ENCODE data around the gene CCDC157.

The CCDC157 gene

GRCh38 chr22:30321461-30321860, 35.3 kb upstream of the CCDC157 start:
- Histone ChIP-seq H3K27ac (ENCODE audit: poor library complexity, severe bottlenecking) (no peak overlapping the region), H3K36me3 (ENCODE audit: low read depth) (peaks cover 4% of the 10 kb centered on the region), H3K27me3 (ENCODE audit: insufficient read depth, poor library complexity, severe bottlenecking) (no peaks in the 10 kb centered on the region), H3K4me1 (ENCODE audit: insufficient read depth, poor library complexity, severe bottlenecking) (peaks cover 12% of the 10 kb centered on the region), H3K9me3 (ENCODE audit: severe bottlenecking) (no peaks in the 10 kb centered on the region), H3K4me3 (ENCODE audit: severe bottlenecking) (no peak overlapping the region)
- no peak for TF ChIP-seq CTCF (IDR thresholded peaks at IDR 0.05; ENCODE audit: poor library complexity, severe bottlenecking)
- DNase-seq (ENCODE audit: low spot score) (no peak), ATAC-seq (ENCODE audit: low read depth) (no peak)

- DNase-seq (ENCODE audit: low spot score): no peak
- H3K27me3 ChIP-seq (ENCODE audit: insufficient read depth, poor library complexity, severe bottlenecking): no peaks in the 10 kb centered on the region
- peaks cover 4% of the 10 kb centered on the region for H3K36me3 ChIP-seq (ENCODE audit: low read depth)
- H3K4me3 ChIP-seq (ENCODE audit: severe bottlenecking): no peak overlapping the region
- ATAC-seq (ENCODE audit: low read depth): no peak
- no peaks in the 10 kb centered on the region for H3K9me3 ChIP-seq (ENCODE audit: severe bottlenecking)
- H3K4me1 ChIP-seq (ENCODE audit: insufficient read depth, poor library complexity, severe bottlenecking): peaks cover 21% of the 10 kb centered on the region
- TF ChIP-seq CTCF (IDR thresholded peaks at IDR 0.05; ENCODE audit: poor library complexity, severe bottlenecking): no peak
- no peak overlapping the region for H3K27ac ChIP-seq (ENCODE audit: poor library complexity, severe bottlenecking)
Observed at GRCh38 chr22:30323246-30323645, 33.6 kb upstream of the CCDC157 start.

GRCh38 chr22:30324014-30324730, 32.6 kb upstream of the CCDC157 start:
- DNase-seq (ENCODE audit: low spot score) (no peak), ATAC-seq (ENCODE audit: low read depth) (no peak)
- no peaks in the 10 kb centered on the region for H3K9me3 ChIP-seq (ENCODE audit: severe bottlenecking)
- no peaks in the 10 kb centered on the region for H3K27me3 ChIP-seq (ENCODE audit: insufficient read depth, poor library complexity, severe bottlenecking)
- H3K4me1 ChIP-seq (ENCODE audit: insufficient read depth, poor library complexity, severe bottlenecking): peaks cover 21% of the 10 kb centered on the region
- H3K27ac ChIP-seq (ENCODE audit: poor library complexity, severe bottlenecking): peak overlapping the region; percentile 53
- no peak for TF ChIP-seq CTCF (IDR thresholded peaks at IDR 0.05; ENCODE audit: poor library complexity, severe bottlenecking)
- H3K4me3 ChIP-seq (ENCODE audit: severe bottlenecking): no peak overlapping the region
- H3K36me3 ChIP-seq (ENCODE audit: low read depth): peaks cover 3% of the 10 kb centered on the region

GRCh38 chr22:30325065-30325720, 31.6 kb upstream of the CCDC157 start:
- no peaks in the 10 kb centered on the region for H3K36me3 ChIP-seq (ENCODE audit: low read depth)
- no peak for TF ChIP-seq CTCF (IDR thresholded peaks at IDR 0.05; ENCODE audit: poor library complexity, severe bottlenecking)
- peak overlapping the region; percentile 53 for H3K27ac ChIP-seq (ENCODE audit: poor library complexity, severe bottlenecking)
- no peaks in the 10 kb centered on the region for H3K27me3 ChIP-seq (ENCODE audit: insufficient read depth, poor library complexity, severe bottlenecking)
- peak overlapping the region; percentile 98 for H3K4me3 ChIP-seq (ENCODE audit: severe bottlenecking)
- H3K4me1 ChIP-seq (ENCODE audit: insufficient read depth, poor library complexity, severe bottlenecking): peaks cover 21% of the 10 kb centered on the region
- no peak for DNase-seq (ENCODE audit: low spot score)
- peak; percentile 72 for ATAC-seq (ENCODE audit: low read depth)
- H3K9me3 ChIP-seq (ENCODE audit: severe bottlenecking): no peaks in the 10 kb centered on the region

Data from RWPE2 (cell line).